ENCODE measurements around the gene GNB1L.
"Not testable (repeated sequence)": the region's sequence is repeated elsewhere in the genome, so short reads cannot be mapped to it uniquely, and the experiment has no call there.

Gene GNB1L

GRCh38 chr22:19888131-19888746, 33.6 kb upstream of the GNB1L start:
- no peak for DNase-seq

- DNase-seq = no peak
Observed at GRCh38 chr22:19887256-19887985, 32.7 kb upstream of the GNB1L start.

GRCh38 chr22:19886605-19887255, 32.1 kb upstream of the GNB1L start:
- no peak for DNase-seq

GRCh38 chr22:19885841-19886592, 31.3 kb upstream of the GNB1L start:
- DNase-seq = no peak

- no peak for DNase-seq
Observed at GRCh38 chr22:19884954-19885751, 30.5 kb upstream of the GNB1L start.

GRCh38 chr22:19884161-19884953, 29.7 kb upstream of the GNB1L start:
- no peak for DNase-seq

GRCh38 chr22:19883446-19883845, 28.8 kb upstream of the GNB1L start:
- DNase-seq = not testable (repeated sequence)

GRCh38 chr22:19882446-19883381, 28.0 kb upstream of the GNB1L start:
- DNase-seq = no peak

GRCh38 chr22:19880786-19881569, 26.3 kb upstream of the GNB1L start:
- no peak for DNase-seq

- no peak for DNase-seq
Observed at GRCh38 chr22:19879992-19880785, 25.5 kb upstream of the GNB1L start.

GRCh38 chr22:19879643-19879991, 24.9 kb upstream of the GNB1L start:
- DNase-seq = no peak

- no peak for DNase-seq
Observed at GRCh38 chr22:19879246-19879570, 24.5 kb upstream of the GNB1L start.

- DNase-seq = no peak
Observed at GRCh38 chr22:19878461-19879245, 24.0 kb upstream of the GNB1L start.

- no peak for DNase-seq
Observed at GRCh38 chr22:19877626-19878339, 23.1 kb upstream of the GNB1L start.

- no peak for DNase-seq
Observed at GRCh38 chr22:19876941-19877625, 22.4 kb upstream of the GNB1L start.

- no peak for DNase-seq
Observed at GRCh38 chr22:19876314-19876940, 21.8 kb upstream of the GNB1L start.

Data from SHP77 treated with DMSO at 0.1 percent for 48 hours (cell line).